Brain microvascular endothelial cell (primary cell): ENCODE data around the gene LPIN3.

Experiments used
- DNase-seq: peaks from one replicate; pipeline ENCODE4 v3.0.0-alpha.2; 2020
- H3K27ac ChIP-seq: fragments of 250-450 bp; sonication (Bioruptor Pico); 2 replicates; pipeline ENCODE4 v1.5.1; 2020; ENCODE audit warnings: mild to moderate bottlenecking, moderate library complexity
- H3K27me3 ChIP-seq: fragments of 250-450 bp; sonication (Bioruptor Pico); replicated peaks from 2 replicates; pipeline ENCODE4 v1.5.1; 2020; ENCODE audit warnings: mild to moderate bottlenecking
- H3K36me3 ChIP-seq: fragments of 250-450 bp; sonication (Bioruptor Pico); replicated peaks from 2 replicates; pipeline ENCODE4 v1.5.1; 2020; ENCODE audit warnings: mild to moderate bottlenecking
- H3K4me3 ChIP-seq: 2 replicates; pipeline ENCODE4 v1.5.1; 2011; ENCODE audit warnings: low read depth, mild to moderate bottlenecking, control low read depth, low read length, moderate library complexity
- CTCF ChIP-seq: IDR thresholded peaks from 2 replicates; pipeline ENCODE4 v1.5.1; 2011; ENCODE audit warnings: low read depth, mild to moderate bottlenecking, moderate library complexity, low read length, control low read depth, inconsistent platforms; ENCODE audit errors: missing control alignments
- in situ Hi-C: cut with HindIII; loops from 2 replicates; pipeline ENCODE4 v1.10.0; 2017; ENCODE audit warnings: low sequenced_read_pairs, low pct_ligation_motif_present

The LPIN3 gene

GRCh38 chr20:41317546-41318270 is 22.9 kb upstream of the LPIN3 start, which contains the start of gene ZHX3:
Gene ZHX3 (minus strand): TSS chr20:41317731. CDS start chr20:41204916, 112,815 bp downstream.
- DNase-seq, result peak; percentile 89
- Histone ChIP-seq H3K27me3 (no peaks in the 10 kb centered on the region), H3K27ac (peak within 1 kb of the TSS; percentile 89), H3K4me3 (peak within 1 kb of the TSS; percentile 72), H3K36me3 (no peaks in the 10 kb centered on the region)
- in situ Hi-C loops, result no loop called here
- TF ChIP-seq CTCF, result no peak

- no peak for DNase-seq
- no peak overlapping the region for H3K27ac ChIP-seq
- in situ Hi-C loops, result no loop called here
- H3K36me3 ChIP-seq, result no peaks in the 10 kb centered on the region
- no peak overlapping the region for H3K4me3 ChIP-seq
- TF ChIP-seq CTCF, result no peak
- H3K27me3 ChIP-seq, result no peaks in the 10 kb centered on the region
Observed at GRCh38 chr20:41318271-41318649, 22.4 kb upstream of the LPIN3 start.

- no peak overlapping the region for H3K4me3 ChIP-seq
- no peak for DNase-seq
- H3K27ac ChIP-seq, result no peak overlapping the region
- no peak for TF ChIP-seq CTCF
- no peaks in the 10 kb centered on the region for H3K27me3 ChIP-seq
- H3K36me3 ChIP-seq, result no peaks in the 10 kb centered on the region
- in situ Hi-C loops, result no loop called here
Observed at GRCh38 chr20:41320441-41320840, 20.2 kb upstream of the LPIN3 start.

GRCh38 chr20:41320976-41321375 is 19.6 kb upstream of the LPIN3 start:
- TF ChIP-seq CTCF, result no peak
- Histone ChIP-seq H3K36me3 (no peaks in the 10 kb centered on the region), H3K4me3 (no peak overlapping the region), H3K27me3 (no peaks in the 10 kb centered on the region), H3K27ac (no peak overlapping the region)
- DNase-seq, result no peak
- in situ Hi-C loops, result no loop called here

- no peaks in the 10 kb centered on the region for H3K36me3 ChIP-seq
- no peak for DNase-seq
- H3K27me3 ChIP-seq, result no peaks in the 10 kb centered on the region
- no peak overlapping the region for H3K27ac ChIP-seq
- in situ Hi-C loops, result no loop called here
- H3K4me3 ChIP-seq, result no peak overlapping the region
- TF ChIP-seq CTCF, result no peak
Observed at GRCh38 chr20:41327178-41327577, 13.4 kb upstream of the LPIN3 start.
